SH-SY5Y (cell line): Measurements from ENCODE around the gene BEGAIN.

Experiments
- GATA2 ChIP-seq: IDR thresholded peaks from 2 replicates; pipeline ENCODE4 v1.6.1; 2011; ENCODE audit warnings: mild to moderate bottlenecking, low read depth, low read length
- GATA3 ChIP-seq: IDR thresholded peaks from 2 replicates; pipeline ENCODE4 v1.6.1; 2011; ENCODE audit warnings: low read depth, mild to moderate bottlenecking, low read length, moderate library complexity

GRCh38 chr14:100608064-100608463 lies 20.8 kb upstream of the BEGAIN start:
- TF ChIP-seq GATA3 (no peak), GATA2 (no peak)
